ENCODE measurements around the gene ADAM15.

The ADAM15 gene

GRCh38 chr1:155003766-155004351, 47.3 kb upstream of the ADAM15 start:
- ChIA-PET CTCF (interaction anchor here (1.4 to 13.3 kb wide), 2 partner anchors 13 to 48 kb away, joined by 3 to 175 read pairs; partner anchors contain the start of gene PBXIP1), POLR2A (interaction anchor here (0.7 kb wide), 1 partner anchor 398 kb away, joined by 3 read pairs; no protein-coding TSS in a partner anchor)
- DNase-seq (ENCODE audit: extremely low spot score) = no peak
- TF ChIP-seq CTCF (IDR thresholded peaks at IDR 0.05; ENCODE audit: control extremely low read depth, extremely low read depth, low read depth, missing control alignments) = no peak

- ChIA-PET POLR2A (no interaction called here), CTCF (interaction anchor here (1.4 to 13.3 kb wide), 2 partner anchors 12 to 49 kb away, joined by 3 to 175 read pairs; partner anchors contain the start of gene PBXIP1)
Observed at GRCh38 chr1:155004352-155005075, 46.6 kb upstream of the ADAM15 start.

GRCh38 chr1:155005076-155006011, 45.8 kb upstream of the ADAM15 start:
- TF ChIP-seq CTCF (IDR thresholded peaks at IDR 0.05; ENCODE audit: control extremely low read depth, extremely low read depth, low read depth, missing control alignments) = no peak
- ChIA-PET POLR2A (no interaction called here), CTCF (interaction anchor here (1.2 to 13.3 kb wide), 5 partner anchors 9 to 50 kb away, joined by 3 to 175 read pairs (median 5); partner anchors contain the start of genes ADAM15 and PBXIP1)
- DNase-seq (ENCODE audit: extremely low spot score) = no peak

More at GRCh38 chr1:155004352-155005075, 46.6 kb upstream of the ADAM15 start:
- no peak for DNase-seq (ENCODE audit: extremely low spot score)
- no peak for TF ChIP-seq CTCF (IDR thresholded peaks at IDR 0.05; ENCODE audit: control extremely low read depth, extremely low read depth, low read depth, missing control alignments)

- DNase-seq (ENCODE audit: extremely low spot score) = no peak
- ChIA-PET CTCF (interaction anchor here (1.2 to 3.9 kb wide), 3 partner anchors 10 to 44 kb away, joined by 5 to 48 read pairs (median 5); partner anchors contain the start of gene ADAM15), POLR2A (no interaction called here)
- no peak for TF ChIP-seq CTCF (IDR thresholded peaks at IDR 0.05; ENCODE audit: control extremely low read depth, extremely low read depth, low read depth, missing control alignments)
Observed at GRCh38 chr1:155006601-155007101, 44.5 kb upstream of the ADAM15 start.

GRCh38 chr1:155007251-155007828, 43.8 kb upstream of the ADAM15 start:
- POLR2A ChIA-PET = interaction anchor here (0.6 kb wide), 1 partner anchor 1050 kb away, joined by 3 read pairs; no protein-coding TSS in a partner anchor
- CTCF ChIA-PET = interaction anchor here (0.9 to 3.9 kb wide), 7 partner anchors 8 to 78 kb away, joined by 3 to 48 read pairs (median 5); partner anchors contain the start of gene ADAM15

More at GRCh38 chr1:155007251-155007828, 43.8 kb upstream of the ADAM15 start:
- no peak for TF ChIP-seq CTCF (IDR thresholded peaks at IDR 0.05; ENCODE audit: control extremely low read depth, extremely low read depth, low read depth, missing control alignments)
- DNase-seq (ENCODE audit: extremely low spot score) = no peak
